Neutrophil (primary cell): Measurements from ENCODE around the gene LAMC2.

Source experiments
- H3K27ac ChIP-seq: fragments of 200-600 bp; sonication (generic); 2 replicates; pipeline ENCODE4 v1.5.1; 2016; ENCODE audit warnings: mild to moderate bottlenecking, moderate library complexity
- H3K27me3 ChIP-seq: fragments of 200-600 bp; sonication (generic); 2 replicates; pipeline ENCODE4 v1.6.0; 2016; ENCODE audit warnings: mild to moderate bottlenecking
- H3K36me3 ChIP-seq: fragments of 200-600 bp; sonication (generic); 2 replicates; pipeline ENCODE4 v1.5.1; 2017
- H3K4me1 ChIP-seq, 2 experiments: fragments of 200-600 bp in 1 of 2; sonication (generic) in 1 of 2; 1 replicate in 1 of 2; 2 replicates in 1 of 2; pipeline versions ENCODE4 v1.5.1 to v1.6.1; 2013 to 2016; ENCODE audit warnings: low read depth in 1 of 2, low read length in 1 of 2, mild to moderate bottlenecking in 1 of 2, moderate library complexity in 1 of 2; ENCODE audit not compliant: control insufficient read depth in 1 of 2, insufficient read depth in 1 of 2
- H3K4me3 ChIP-seq, 2 experiments: fragments of 200-600 bp in 1 of 2; sonication (generic) in 1 of 2; 1 replicate in 1 of 2; 2 replicates in 1 of 2; pipeline ENCODE4 v1.5.1; 2013 to 2016; ENCODE audit warnings: low read depth in 1 of 2, low read length in 1 of 2, mild to moderate bottlenecking in 1 of 2, moderate library complexity in 1 of 2
- H3K9me3 ChIP-seq: fragments of 200-600 bp; sonication (generic); 2 replicates; pipeline ENCODE4 v1.5.1; 2016
- CTCF ChIP-seq: fragments of 200-600 bp; sonication (generic); IDR thresholded peaks from 2 replicates; pipeline ENCODE4 v1.5.1; 2016; ENCODE audit warnings: antibody characterized with exemption

LAMC2 gene

GRCh38 chr1:183199304-183199703 lies 13.2 kb downstream of the LAMC2 start:
- H3K4me3 ChIP-seq, result no peak overlapping the region
- no peaks in the 10 kb centered on the region for H3K36me3 ChIP-seq
- H3K27me3 ChIP-seq, result peaks cover 40% of the 10 kb centered on the region
- H3K9me3 ChIP-seq, result no peaks in the 10 kb centered on the region
- H3K27ac ChIP-seq, result no peak overlapping the region
- H3K4me1 ChIP-seq, result no peaks in the 10 kb centered on the region
- no peak for TF ChIP-seq CTCF

- H3K27me3 ChIP-seq, result peaks cover 44% of the 10 kb centered on the region
- no peaks in the 10 kb centered on the region for H3K36me3 ChIP-seq
- no peak overlapping the region for H3K27ac ChIP-seq
- no peak for TF ChIP-seq CTCF
- no peaks in the 10 kb centered on the region for H3K4me1 ChIP-seq
- no peaks in the 10 kb centered on the region for H3K9me3 ChIP-seq
- H3K4me3 ChIP-seq, result no peak overlapping the region
These were observed 14.4 kb downstream of the LAMC2 start for GRCh38 chr1:183200451-183200850.

GRCh38 chr1:183203094-183203493 lies 17.0 kb downstream of the LAMC2 start:
- Histone ChIP-seq H3K9me3 (no peaks in the 10 kb centered on the region), H3K27me3 (peaks cover 28% of the 10 kb centered on the region), H3K4me3 (no peak overlapping the region), H3K27ac (no peak overlapping the region), H3K4me1 (no peaks in the 10 kb centered on the region), H3K36me3 (no peaks in the 10 kb centered on the region)
- no peak for TF ChIP-seq CTCF

GRCh38 chr1:183205196-183205781 lies 19.2 kb downstream of the LAMC2 start:
- no peak for TF ChIP-seq CTCF
- Histone ChIP-seq H3K9me3 (no peaks in the 10 kb centered on the region), H3K4me3 (no peak overlapping the region), H3K36me3 (no peaks in the 10 kb centered on the region), H3K27ac (no peak overlapping the region), H3K4me1 (no peaks in the 10 kb centered on the region), H3K27me3 (peaks cover 38% of the 10 kb centered on the region)

- Histone ChIP-seq H3K27me3 (peaks cover 38% of the 10 kb centered on the region), H3K4me1 (no peaks in the 10 kb centered on the region), H3K4me3 (no peak overlapping the region), H3K9me3 (no peaks in the 10 kb centered on the region), H3K36me3 (no peaks in the 10 kb centered on the region), H3K27ac (no peak overlapping the region)
- no peak for TF ChIP-seq CTCF
These were observed 20.6 kb downstream of the LAMC2 start for GRCh38 chr1:183206538-183207122.
